K562 (cell line): ENCODE results near the gene HOMEZ. TPM values are rescaled to one million over a fixed set of nuclear protein-coding genes. Genes with fewer than 3 reads are reported as not detected.

Source experiments
- MTA2 ChIP-seq: fragments of 450-650 bp; IDR thresholded peaks from 2 replicates; pipeline ENCODE4 v1.6.1; 2016; ENCODE audit warnings: low read depth
- PHB ChIP-seq: fragments of 250-450 bp; sonication (Bioruptor Pico); IDR thresholded peaks from 2 replicates; pipeline ENCODE4 v1.5.0; 2021
- PURB ChIP-seq: sonication (generic); formaldehyde crosslinking; IDR thresholded peaks from 2 replicates; pipeline ENCODE4 v1.9.0; 2021; ENCODE audit warnings: low read depth, mild to moderate bottlenecking, missing genetic modification reagents
- XRCC5 ChIP-seq: fragments of 200-400 bp; formaldehyde crosslinking; IDR thresholded peaks from 2 replicates; pipeline ENCODE4 v1.6.1; 2017; ENCODE audit warnings: low read depth, mild to moderate bottlenecking, low read length
- ZNF121 ChIP-seq: sonication (generic); formaldehyde crosslinking; conservative IDR thresholded peaks from 2 replicates; pipeline ENCODE4 v1.8.0; 2022; ENCODE audit warnings: missing genetic modification reagents
- ZNF133 ChIP-seq: fragments of 250-450 bp; sonication (Bioruptor Pico); IDR thresholded peaks from 2 replicates; pipeline ENCODE4 v1.4.0; 2020; ENCODE audit warnings: mild to moderate bottlenecking
- ZNF165 ChIP-seq: fragments of 250-450 bp; sonication (Bioruptor Pico); IDR thresholded peaks from 2 replicates; pipeline ENCODE4 v1.4.0; 2020; ENCODE audit warnings: borderline replicate concordance
- ZNF274 ChIP-seq: IDR thresholded peaks from 2 replicates; pipeline ENCODE4 v1.6.1; 2011; ENCODE audit warnings: low read depth, mild to moderate bottlenecking, low read length, moderate library complexity, borderline replicate concordance
- ZNF436 ChIP-seq: fragments of 250-450, 450-650 bp; sonication (Bioruptor Pico); formaldehyde crosslinking; IDR thresholded peaks from 2 replicates; pipeline ENCODE4 v1.7.0; 2020; ENCODE audit warnings: mild to moderate bottlenecking
- polyA plus RNA-seq, 8 experiments: library from polyadenylated mRNA; depleted of rRNA in 4 of 8; stranded (reverse) in 5 of 8; unstranded in 3 of 8; fragments of >200 nt; fragmentation: Nextera tagmentation in 2 of 8; fragmentation: Illumina TruSeq in 1 of 8; extraction: Ambion mirVana in 2 of 8; extraction: Trizol in 1 of 8; gene quantifications; 2 replicates each; pipeline versions ENCODE4 v1.2.1 to v1.2.3, GENCODE V29; 2011 to 2014; ENCODE audit warnings: inconsistent platforms in 1 of 8, missing spikeins in 1 of 8
- total RNA-seq, 7 experiments: library from RNA; depleted of rRNA in 6 of 7; stranded (reverse); fragments of >200 nt in 6 of 7; fragmentation: Illumina TruSeq in 2 of 7; extraction: Trizol in 2 of 7; gene quantifications; 2 replicates each; pipeline versions ENCODE4 v1.2.1 to v1.2.3, GENCODE V29; 2011 to 2021; ENCODE audit warnings: low replicate concordance in 1 of 7
- TF ChIP-seq, protein P1 (sequence below): sonication (generic); formaldehyde crosslinking; IDR thresholded peaks from 2 replicates; pipeline ENCODE4 v1.8.0; 2022; ENCODE audit warnings: missing genetic modification reagents, mild to moderate bottlenecking, moderate library complexity, borderline replicate concordance
- TF ChIP-seq, protein P2 (sequence below), 3 experiments: IDR thresholded peaks in 2 of 3; conservative IDR thresholded peaks in 1 of 3; 2 replicates each; pipeline ENCODE4 v1.5.1; 2011 to 2012; ENCODE audit warnings: low read length in 3 of 3, mild to moderate bottlenecking in 3 of 3, control low read depth in 2 of 3, improper control_type of control experiment in 1 of 3, inconsistent platforms in 1 of 3, low read depth in 1 of 3, mixed read lengths in 1 of 3, moderate library complexity in 1 of 3; ENCODE audit not compliant: insufficient read depth in 2 of 3
- TF ChIP-seq, protein P3 (sequence below), 2 experiments: fragments of 450-650 bp in 1 of 2; sonication (generic) in 1 of 2; formaldehyde crosslinking in 1 of 2; IDR thresholded peaks in 1 of 2; conservative IDR thresholded peaks in 1 of 2; 2 replicates each; pipeline versions ENCODE4 v1.6.1 to v1.8.1; 2016 to 2023; ENCODE audit warnings: mild to moderate bottlenecking in 2 of 2, moderate library complexity in 2 of 2, inconsistent platforms in 1 of 2, missing genetic modification reagents in 1 of 2
- TF ChIP-seq, protein P4 (sequence below), 2 experiments: fragments of 450-650 bp in 1 of 2; sonication (generic) in 1 of 2; formaldehyde crosslinking in 1 of 2; IDR thresholded peaks; 2 replicates each; pipeline versions ENCODE4 v1.7.1 to v1.9.0; 2016 to 2022; ENCODE audit warnings: inconsistent platforms in 1 of 2, mild to moderate bottlenecking in 1 of 2, missing genetic modification reagents in 1 of 2

HOMEZ gene
- total and polyA plus RNA-seq, 9 of the 15 experiments (the other 6 are each of a cell fraction or from before 2014, with no cell fraction given): 3.0 to 30.2 (median 16.9) TPM

DNA sequence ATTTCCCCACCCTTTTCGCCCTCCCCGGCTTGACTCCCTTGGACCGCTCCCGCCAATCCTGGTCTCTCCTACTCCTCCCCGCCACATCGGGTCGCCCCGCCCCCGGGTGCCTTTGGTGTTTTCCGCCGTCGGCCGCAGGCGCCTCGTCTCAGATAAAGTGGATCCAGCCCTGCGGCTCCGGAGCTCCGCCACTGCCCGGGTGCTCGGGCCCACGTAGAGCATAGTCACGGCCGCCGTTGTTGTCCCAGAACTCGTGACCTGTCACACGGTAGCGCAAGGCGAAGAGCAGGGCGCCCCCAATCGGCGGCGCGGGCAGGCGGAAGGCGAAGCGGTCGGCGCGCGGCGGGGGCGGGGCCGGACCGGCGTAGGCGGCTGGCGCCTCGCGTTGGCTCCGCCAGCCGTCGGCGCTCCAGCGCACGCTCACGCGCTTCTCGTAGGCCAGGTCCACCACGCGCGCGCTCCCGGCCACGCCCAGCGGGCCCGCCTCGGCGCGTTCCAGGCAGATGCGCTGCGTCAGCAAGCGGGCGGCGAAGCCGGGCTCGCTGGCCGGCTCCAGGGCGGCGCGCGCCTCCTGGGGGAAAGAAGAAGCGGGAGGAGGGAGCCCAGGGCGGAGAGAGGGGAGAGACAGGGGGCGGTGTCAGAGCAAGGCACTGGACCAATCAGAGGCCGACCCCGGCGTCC, 15.5 kb upstream of the HOMEZ start (continued):
- peak; percentile 89; the same call in 1 of the 2 replicates for TF ChIP-seq XRCC5
- TF ChIP-seq, protein P1, sequence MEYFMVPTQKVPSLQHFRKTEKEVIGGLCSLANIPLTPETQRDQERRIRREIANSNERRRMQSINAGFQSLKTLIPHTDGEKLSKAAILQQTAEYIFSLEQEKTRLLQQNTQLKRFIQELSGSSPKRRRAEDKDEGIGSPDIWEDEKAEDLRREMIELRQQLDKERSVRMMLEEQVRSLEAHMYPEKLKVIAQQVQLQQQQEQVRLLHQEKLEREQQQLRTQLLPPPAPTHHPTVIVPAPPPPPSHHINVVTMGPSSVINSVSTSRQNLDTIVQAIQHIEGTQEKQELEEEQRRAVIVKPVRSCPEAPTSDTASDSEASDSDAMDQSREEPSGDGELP (CRISPR knock-in tag): peak; percentile 76
- no peak for TF ChIP-seq ZNF436 (CRISPR knock-in tag)
- no peak for TF ChIP-seq ZNF274
- no peak for TF ChIP-seq ZNF121
- no peak for TF ChIP-seq ZNF133 (CRISPR knock-in tag)
- TF ChIP-seq MTA2: no peak
- no peak for TF ChIP-seq ZNF165 (CRISPR knock-in tag)
- TF ChIP-seq PHB (CRISPR knock-in tag): no peak
- TF ChIP-seq, protein P2, sequence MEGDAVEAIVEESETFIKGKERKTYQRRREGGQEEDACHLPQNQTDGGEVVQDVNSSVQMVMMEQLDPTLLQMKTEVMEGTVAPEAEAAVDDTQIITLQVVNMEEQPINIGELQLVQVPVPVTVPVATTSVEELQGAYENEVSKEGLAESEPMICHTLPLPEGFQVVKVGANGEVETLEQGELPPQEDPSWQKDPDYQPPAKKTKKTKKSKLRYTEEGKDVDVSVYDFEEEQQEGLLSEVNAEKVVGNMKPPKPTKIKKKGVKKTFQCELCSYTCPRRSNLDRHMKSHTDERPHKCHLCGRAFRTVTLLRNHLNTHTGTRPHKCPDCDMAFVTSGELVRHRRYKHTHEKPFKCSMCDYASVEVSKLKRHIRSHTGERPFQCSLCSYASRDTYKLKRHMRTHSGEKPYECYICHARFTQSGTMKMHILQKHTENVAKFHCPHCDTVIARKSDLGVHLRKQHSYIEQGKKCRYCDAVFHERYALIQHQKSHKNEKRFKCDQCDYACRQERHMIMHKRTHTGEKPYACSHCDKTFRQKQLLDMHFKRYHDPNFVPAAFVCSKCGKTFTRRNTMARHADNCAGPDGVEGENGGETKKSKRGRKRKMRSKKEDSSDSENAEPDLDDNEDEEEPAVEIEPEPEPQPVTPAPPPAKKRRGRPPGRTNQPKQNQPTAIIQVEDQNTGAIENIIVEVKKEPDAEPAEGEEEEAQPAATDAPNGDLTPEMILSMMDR (IDR thresholded peaks at IDR 0.05 in 2 of 3, conservative IDR thresholded peaks at IDR 0.05 in 1 of 3; ENCODE audit: insufficient read depth in 2 of 3, low read depth in 1 of 3, low read length in 3 of 3): peak; percentile 65 to 76 (median 66)
- TF ChIP-seq PURB (CRISPR knock-in tag): no peak
- TF ChIP-seq, protein P3, sequence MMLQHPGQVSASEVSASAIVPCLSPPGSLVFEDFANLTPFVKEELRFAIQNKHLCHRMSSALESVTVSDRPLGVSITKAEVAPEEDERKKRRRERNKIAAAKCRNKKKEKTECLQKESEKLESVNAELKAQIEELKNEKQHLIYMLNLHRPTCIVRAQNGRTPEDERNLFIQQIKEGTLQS (IDR thresholded peaks at IDR 0.05): no peak
- TF ChIP-seq, protein P3 (CRISPR knock-in tag; conservative IDR thresholded peaks at IDR 0.05): no peak
- TF ChIP-seq, protein P4, sequence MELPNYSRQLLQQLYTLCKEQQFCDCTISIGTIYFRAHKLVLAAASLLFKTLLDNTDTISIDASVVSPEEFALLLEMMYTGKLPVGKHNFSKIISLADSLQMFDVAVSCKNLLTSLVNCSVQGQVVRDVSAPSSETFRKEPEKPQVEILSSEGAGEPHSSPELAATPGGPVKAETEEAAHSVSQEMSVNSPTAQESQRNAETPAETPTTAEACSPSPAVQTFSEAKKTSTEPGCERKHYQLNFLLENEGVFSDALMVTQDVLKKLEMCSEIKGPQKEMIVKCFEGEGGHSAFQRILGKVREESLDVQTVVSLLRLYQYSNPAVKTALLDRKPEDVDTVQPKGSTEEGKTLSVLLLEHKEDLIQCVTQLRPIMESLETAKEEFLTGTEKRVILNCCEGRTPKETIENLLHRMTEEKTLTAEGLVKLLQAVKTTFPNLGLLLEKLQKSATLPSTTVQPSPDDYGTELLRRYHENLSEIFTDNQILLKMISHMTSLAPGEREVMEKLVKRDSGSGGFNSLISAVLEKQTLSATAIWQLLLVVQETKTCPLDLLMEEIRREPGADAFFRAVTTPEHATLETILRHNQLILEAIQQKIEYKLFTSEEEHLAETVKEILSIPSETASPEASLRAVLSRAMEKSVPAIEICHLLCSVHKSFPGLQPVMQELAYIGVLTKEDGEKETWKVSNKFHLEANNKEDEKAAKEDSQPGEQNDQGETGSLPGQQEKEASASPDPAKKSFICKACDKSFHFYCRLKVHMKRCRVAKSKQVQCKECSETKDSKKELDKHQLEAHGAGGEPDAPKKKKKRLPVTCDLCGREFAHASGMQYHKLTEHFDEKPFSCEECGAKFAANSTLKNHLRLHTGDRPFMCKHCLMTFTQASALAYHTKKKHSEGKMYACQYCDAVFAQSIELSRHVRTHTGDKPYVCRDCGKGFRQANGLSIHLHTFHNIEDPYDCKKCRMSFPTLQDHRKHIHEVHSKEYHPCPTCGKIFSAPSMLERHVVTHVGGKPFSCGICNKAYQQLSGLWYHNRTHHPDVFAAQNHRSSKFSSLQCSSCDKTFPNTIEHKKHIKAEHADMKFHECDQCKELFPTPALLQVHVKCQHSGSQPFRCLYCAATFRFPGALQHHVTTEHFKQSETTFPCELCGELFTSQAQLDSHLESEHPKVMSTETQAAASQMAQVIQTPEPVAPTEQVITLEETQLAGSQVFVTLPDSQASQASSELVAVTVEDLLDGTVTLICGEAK (IDR thresholded peaks at IDR 0.05): no peak
- TF ChIP-seq, protein P4 (CRISPR knock-in tag; IDR thresholded peaks at IDR 0.05): no peak
